GM12891 (cell line): ENCODE results near the gene ACADSB.

Experiments used
- POLR2A ChIP-seq: IDR thresholded peaks from 2 replicates; pipeline ENCODE4 v1.6.1; 2011; ENCODE audit warnings: low read depth, low read length, control low read depth
- SPI1 ChIP-seq: IDR thresholded peaks from 2 replicates; pipeline ENCODE4 v1.6.1; 2011; ENCODE audit warnings: low read depth, low read length, control low read depth

GRCh38 chr10:123009105-123009820 is 457 bp downstream of the ACADSB start:
- TF ChIP-seq POLR2A (no peak), SPI1 (no peak)
